AG09319 (cell line): ENCODE measurements around the gene ANO7.

ENCODE experiments used
- DNase-seq: peaks from one replicate; pipeline ENCODE4 v3.0.0-alpha.2; 2010; ENCODE audit warnings: low read depth; ENCODE audit errors: extremely low read depth
- TF ChIP-seq, protein P1 (sequence below): IDR thresholded peaks from 2 replicates; pipeline ENCODE4 v1.5.1; 2011; ENCODE audit warnings: low read depth, mild to moderate bottlenecking, inconsistent platforms, low read length, moderate library complexity

ANO7 gene

GRCh38 chr2:241256168-241256545 lies 67.7 kb downstream of the ANO7 start:
- DNase-seq = no peak
- TF ChIP-seq, protein P1, sequence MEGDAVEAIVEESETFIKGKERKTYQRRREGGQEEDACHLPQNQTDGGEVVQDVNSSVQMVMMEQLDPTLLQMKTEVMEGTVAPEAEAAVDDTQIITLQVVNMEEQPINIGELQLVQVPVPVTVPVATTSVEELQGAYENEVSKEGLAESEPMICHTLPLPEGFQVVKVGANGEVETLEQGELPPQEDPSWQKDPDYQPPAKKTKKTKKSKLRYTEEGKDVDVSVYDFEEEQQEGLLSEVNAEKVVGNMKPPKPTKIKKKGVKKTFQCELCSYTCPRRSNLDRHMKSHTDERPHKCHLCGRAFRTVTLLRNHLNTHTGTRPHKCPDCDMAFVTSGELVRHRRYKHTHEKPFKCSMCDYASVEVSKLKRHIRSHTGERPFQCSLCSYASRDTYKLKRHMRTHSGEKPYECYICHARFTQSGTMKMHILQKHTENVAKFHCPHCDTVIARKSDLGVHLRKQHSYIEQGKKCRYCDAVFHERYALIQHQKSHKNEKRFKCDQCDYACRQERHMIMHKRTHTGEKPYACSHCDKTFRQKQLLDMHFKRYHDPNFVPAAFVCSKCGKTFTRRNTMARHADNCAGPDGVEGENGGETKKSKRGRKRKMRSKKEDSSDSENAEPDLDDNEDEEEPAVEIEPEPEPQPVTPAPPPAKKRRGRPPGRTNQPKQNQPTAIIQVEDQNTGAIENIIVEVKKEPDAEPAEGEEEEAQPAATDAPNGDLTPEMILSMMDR = no peak

- TF ChIP-seq, protein P1 = no peak
Observed at GRCh38 chr2:241257419-241258032, 69.0 kb downstream of the ANO7 start.

DNA sequence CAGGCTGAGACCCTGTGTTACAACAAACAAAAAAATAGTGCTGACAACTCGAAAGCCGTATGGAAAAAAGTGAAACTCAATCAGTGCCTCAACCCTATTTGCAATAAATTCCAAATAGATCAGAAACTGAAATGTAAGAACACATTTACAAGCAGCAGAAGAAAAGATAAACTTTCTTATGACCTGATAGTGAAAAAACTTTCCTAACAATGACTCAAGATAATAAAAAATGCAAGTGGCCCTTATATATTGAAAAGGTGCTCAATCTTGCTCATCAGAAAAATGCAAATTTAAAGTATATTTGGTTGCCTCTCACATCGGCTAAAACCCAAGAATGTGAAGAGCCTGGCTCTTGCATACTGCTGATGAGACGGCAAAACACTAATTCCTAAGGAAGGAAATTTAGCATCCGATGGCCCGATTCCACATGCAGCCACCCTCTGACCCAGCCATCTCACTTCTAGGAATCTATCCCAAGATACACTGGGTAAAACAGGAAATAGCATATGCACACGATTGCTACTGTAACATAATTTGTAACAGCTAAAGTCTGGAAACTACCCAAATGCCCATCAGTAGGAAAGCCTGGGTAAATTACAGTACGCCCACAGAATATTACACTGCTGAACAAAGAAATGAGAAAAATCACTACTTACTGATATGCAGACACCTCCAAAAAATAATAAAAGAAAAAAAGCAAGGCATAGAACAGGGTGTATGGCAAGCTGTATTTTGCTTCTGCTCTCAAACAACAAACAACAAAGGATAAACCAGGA lies 70.2 kb downstream of the ANO7 start:
- no peak for DNase-seq
- TF ChIP-seq, protein P1 = no peak

More at GRCh38 chr2:241257419-241258032, 69.0 kb downstream of the ANO7 start:
- DNase-seq = no peak

DNA sequence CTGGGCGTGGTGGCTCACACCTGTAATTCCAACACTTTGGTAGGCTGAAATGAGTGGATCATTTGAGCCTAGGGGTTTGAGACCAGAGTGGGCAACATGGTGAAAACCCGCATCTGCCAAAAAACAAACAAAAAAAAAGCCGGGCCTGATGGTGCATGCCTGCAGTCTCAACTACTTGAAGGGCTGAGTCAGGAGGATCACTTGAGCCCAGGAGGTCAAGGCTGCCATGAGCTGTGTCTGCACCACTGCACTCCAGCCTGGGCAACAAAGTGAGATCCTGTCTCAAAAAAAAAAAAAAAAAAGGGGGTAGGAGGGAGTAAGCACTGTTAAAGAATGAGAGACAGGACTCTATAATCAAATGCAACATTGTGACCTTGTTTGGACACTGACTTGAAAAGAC lies 72.4 kb downstream of the ANO7 start:
- no peak for DNase-seq
- TF ChIP-seq, protein P1 = no peak

DNA sequence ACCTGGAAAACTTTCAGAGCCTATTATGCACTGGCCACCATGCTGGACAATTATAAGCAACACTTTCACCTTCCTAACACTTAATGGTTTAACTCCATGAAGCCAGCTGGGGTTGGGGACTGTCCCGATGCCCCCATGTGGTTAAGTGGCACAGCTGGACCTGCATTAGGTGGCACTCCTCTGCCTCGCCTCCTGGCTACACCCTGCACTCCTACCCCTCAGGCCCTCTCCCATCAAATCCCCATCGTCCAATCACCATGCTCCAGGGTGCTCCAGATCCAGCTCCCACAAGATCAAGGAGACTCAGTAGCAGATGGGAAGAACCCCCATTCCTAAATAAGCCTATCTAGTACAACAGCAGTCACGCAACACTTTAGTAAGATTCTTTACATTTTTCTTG lies 73.2 kb downstream of the ANO7 start:
- TF ChIP-seq, protein P1 = no peak
- DNase-seq = no peak

DNA sequence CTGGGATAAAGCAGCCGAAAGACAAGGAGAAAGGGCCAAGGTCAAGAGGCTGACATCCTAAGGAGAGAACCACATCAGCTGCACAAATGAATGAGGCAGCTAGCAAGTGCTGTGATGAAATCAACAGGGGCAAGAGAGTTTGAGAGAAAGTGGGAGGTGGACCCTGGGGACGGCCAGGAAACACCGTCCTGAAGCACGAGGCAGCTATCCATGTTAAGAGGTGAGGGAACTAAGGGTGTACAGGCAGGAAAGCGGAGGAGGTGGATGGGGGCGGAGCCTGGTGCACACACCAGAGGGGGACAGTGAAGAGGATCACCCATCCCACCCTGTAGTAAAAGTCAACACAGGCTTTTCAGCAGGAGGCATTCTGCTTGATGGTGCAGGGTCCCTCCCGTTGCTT lies 74.6 kb downstream of the ANO7 start:
- DNase-seq = no peak
- TF ChIP-seq, protein P1 = no peak

DNA sequence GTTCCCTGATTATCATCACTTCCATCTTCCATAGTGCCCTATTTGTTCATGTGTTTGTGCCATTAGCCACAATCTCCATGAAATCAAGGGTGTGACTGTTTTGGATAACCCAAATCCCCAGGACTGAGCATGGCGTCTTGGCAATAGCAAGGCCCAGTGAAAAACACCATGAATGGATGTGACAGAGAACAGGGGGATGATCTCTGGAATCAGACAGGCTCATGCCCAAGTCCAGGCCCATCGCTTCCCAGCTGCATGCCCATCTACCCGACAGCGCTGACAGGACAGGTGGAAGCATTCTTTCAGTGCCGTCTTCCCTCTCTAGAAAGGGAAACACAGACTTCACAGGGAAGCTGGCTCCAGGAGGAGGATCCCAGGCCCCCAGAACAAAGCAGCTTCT lies 77.0 kb downstream of the ANO7 start:
- DNase-seq = no peak
- TF ChIP-seq, protein P1 = no peak
